Measurements from ENCODE around the gene SPINDOC. TPM values are rescaled to one million over a fixed set of nuclear protein-coding genes. Genes with fewer than 3 reads are reported as not detected.

Gene SPINDOC
- polyA plus RNA-seq, 3 donors: 0.10 to 3.3 (median 0.20) TPM

GRCh38 chr11:63769042-63769713 lies 44.1 kb upstream of the SPINDOC start:
- peaks cover 19 to 37% of the 10 kb centered on the region in 2 donors for H3K27me3 ChIP-seq (ENCODE audit: control insufficient read depth in 2 of 2, insufficient read depth in 2 of 2, low read length in 2 of 2)
- no peak for DNase-seq
- H3K4me2 ChIP-seq (replicated peaks; ENCODE audit: extremely low read depth, low read length, poor library complexity, severe bottlenecking): peak overlapping the region; percentile 86
- TF ChIP-seq CTCF (IDR thresholded peaks at IDR 0.05): no peak
- peak overlapping the region in 2 of 3 experiments; percentile 40 to 91 for H3K4me3 ChIP-seq (replicated peaks in 1 of 3; ENCODE audit: low read depth in 2 of 3, low read length in 3 of 3)
- Mint-ChIP-seq H3K27ac (no peak overlapping the region), H3K9me3 (peaks cover 0 to 11% (median 4%) of the 10 kb centered on the region in 7 donors), H3K36me3 (peaks cover 0 to 4% of the 10 kb centered on the region in 2 donors), H3K4me3 (peak overlapping the region; percentile 52 to 59), H3K4me1 (peaks cover 16% of the 10 kb centered on the region), H3K27me3 (ENCODE audit: low read depth in 3 of 3) (peaks cover 24 to 51% (median 33%) of the 10 kb centered on the region in 3 donors)
- H3K27ac ChIP-seq (ENCODE audit: low read depth in 1 of 2, low read length in 2 of 2): no peak overlapping the region
- no peaks in the 10 kb centered on the region for H3K79me2 ChIP-seq (ENCODE audit: insufficient read depth, low read length)
- H3K36me3 ChIP-seq (replicated peaks in 1 of 2; ENCODE audit: control insufficient read depth in 1 of 2, insufficient read depth in 2 of 2, low read length in 2 of 2): no peaks in the 10 kb centered on the region
- peaks cover 8% of the 10 kb centered on the region for H4K20me1 ChIP-seq (ENCODE audit: insufficient read depth, low read length)
- intact Hi-C loops (cut with micrococcal nuclease): loop anchor here (5.0 to 10.0 kb wide), 3 partner anchors 178 to 378 kb away; no protein-coding TSS in a partner anchor
- peaks cover 3 to 5% of the 10 kb centered on the region in 2 donors for H3K9me3 ChIP-seq (replicated peaks in 1 of 2; ENCODE audit: control insufficient read depth in 1 of 2, insufficient read depth in 1 of 2, low read length in 2 of 2)
- H3K9ac ChIP-seq (ENCODE audit: insufficient read depth, low read length, poor library complexity, severe bottlenecking): peak overlapping the region; percentile 27
- under 1% methylated on average over 82 of the region's 82 CpGs for WGBS (ENCODE audit: insufficient coverage)
- H3K4me1 ChIP-seq (ENCODE audit: control insufficient read depth in 1 of 2, insufficient read depth in 2 of 2, low read length in 2 of 2): peaks cover 14 to 27% of the 10 kb centered on the region in 2 donors
- peak overlapping the region; percentile 56 for H2AFZ ChIP-seq (ENCODE audit: insufficient read depth, low read depth, low read length, poor library complexity, severe bottlenecking)

GRCh38 chr11:63769714-63770455 lies 43.4 kb upstream of the SPINDOC start:
- DNase-seq: no peak
- H3K79me2 ChIP-seq (ENCODE audit: insufficient read depth, low read length): no peaks in the 10 kb centered on the region
- no peak overlapping the region for H3K27ac ChIP-seq (ENCODE audit: low read depth in 1 of 2, low read length in 2 of 2)
- peaks cover 0 to 11% (median 4%) of the 10 kb centered on the region in 7 donors for H3K9me3 Mint-ChIP-seq
- H3K27me3 ChIP-seq (ENCODE audit: control insufficient read depth in 2 of 2, insufficient read depth in 2 of 2, low read length in 2 of 2): peaks cover 19 to 37% of the 10 kb centered on the region in 2 donors
- H3K4me3 ChIP-seq (replicated peaks in 1 of 3; ENCODE audit: low read depth in 2 of 3, low read length in 3 of 3): peak overlapping the region in 1 of 3 experiments; percentile 91
- H3K4me3 Mint-ChIP-seq: peak overlapping the region; percentile 66 to 79
- peaks cover 16% of the 10 kb centered on the region for H3K4me1 Mint-ChIP-seq
- no peak for TF ChIP-seq CTCF (IDR thresholded peaks at IDR 0.05)
- H3K9me3 ChIP-seq (replicated peaks in 1 of 2; ENCODE audit: control insufficient read depth in 1 of 2, insufficient read depth in 1 of 2, low read length in 2 of 2): peaks cover 3 to 5% of the 10 kb centered on the region in 2 donors
- WGBS (ENCODE audit: insufficient coverage): 11% methylated on average over 29 of the region's 35 CpGs
- H2AFZ ChIP-seq (ENCODE audit: insufficient read depth, low read depth, low read length, poor library complexity, severe bottlenecking): peak overlapping the region; percentile 56
- H3K36me3 ChIP-seq (replicated peaks in 1 of 2; ENCODE audit: control insufficient read depth in 1 of 2, insufficient read depth in 2 of 2, low read length in 2 of 2): no peaks in the 10 kb centered on the region
- H3K36me3 Mint-ChIP-seq: peaks cover 0 to 4% of the 10 kb centered on the region in 2 donors
- peak overlapping the region; percentile 86 for H3K4me2 ChIP-seq (replicated peaks; ENCODE audit: extremely low read depth, low read length, poor library complexity, severe bottlenecking)
- peak overlapping the region; percentile 27 for H3K9ac ChIP-seq (ENCODE audit: insufficient read depth, low read length, poor library complexity, severe bottlenecking)
- H3K4me1 ChIP-seq (ENCODE audit: control insufficient read depth in 1 of 2, insufficient read depth in 2 of 2, low read length in 2 of 2): peaks cover 14 to 27% of the 10 kb centered on the region in 2 donors
- H4K20me1 ChIP-seq (ENCODE audit: insufficient read depth, low read length): peaks cover 8% of the 10 kb centered on the region
- peak overlapping the region in 1 of 7 donors; percentile 2 for H3K27ac Mint-ChIP-seq
- peaks cover 25 to 53% (median 35%) of the 10 kb centered on the region in 3 donors for H3K27me3 Mint-ChIP-seq (ENCODE audit: low read depth in 3 of 3)
- intact Hi-C loops (cut with micrococcal nuclease): loop anchor here (5.0 to 10.0 kb wide), 3 partner anchors 177 to 377 kb away; no protein-coding TSS in a partner anchor
